LHCN-M2 (cell line): ENCODE measurements around the gene MT4. TPM values are rescaled to one million over a fixed set of nuclear protein-coding genes. Genes with fewer than 3 reads are reported as not detected.

ENCODE experiments used
- DNase-seq: peaks from one replicate; pipeline ENCODE4 v3.0.0-alpha.2; 2012; ENCODE audit warnings: low read depth
- polyA plus RNA-seq: library from polyadenylated mRNA; unstranded; fragments of >200 nt; gene quantifications from one replicate; pipeline ENCODE4 v1.2.1, GENCODE V29; 2012; ENCODE audit warnings: missing spikeins
- total RNA-seq: library from RNA; depleted of rRNA; stranded (reverse); fragments of >200 nt; gene quantifications from 2 replicates; pipeline ENCODE4 v1.2.3, GENCODE V29; 2014; rRNA removed

MT4 gene
- not detected in 2 replicates for total RNA-seq
- not detected for polyA plus RNA-seq

GRCh38 chr16:56564793-56565477 lies at the start of gene MT4:
Gene MT4, plus strand, starts transcription at chr16:56565073. Its CDS starts 56 bp downstream, at chr16:56565129.
- no peak for DNase-seq

GRCh38 chr16:56515665-56516064 lies 49.2 kb upstream of the MT4 start:
- DNase-seq: no peak

- no peak for DNase-seq
These were observed 47.7 kb upstream of the MT4 start for GRCh38 chr16:56517206-56517605.

GRCh38 chr16:56518425-56518824 lies 46.4 kb upstream of the MT4 start:
- DNase-seq: no peak

DNA sequence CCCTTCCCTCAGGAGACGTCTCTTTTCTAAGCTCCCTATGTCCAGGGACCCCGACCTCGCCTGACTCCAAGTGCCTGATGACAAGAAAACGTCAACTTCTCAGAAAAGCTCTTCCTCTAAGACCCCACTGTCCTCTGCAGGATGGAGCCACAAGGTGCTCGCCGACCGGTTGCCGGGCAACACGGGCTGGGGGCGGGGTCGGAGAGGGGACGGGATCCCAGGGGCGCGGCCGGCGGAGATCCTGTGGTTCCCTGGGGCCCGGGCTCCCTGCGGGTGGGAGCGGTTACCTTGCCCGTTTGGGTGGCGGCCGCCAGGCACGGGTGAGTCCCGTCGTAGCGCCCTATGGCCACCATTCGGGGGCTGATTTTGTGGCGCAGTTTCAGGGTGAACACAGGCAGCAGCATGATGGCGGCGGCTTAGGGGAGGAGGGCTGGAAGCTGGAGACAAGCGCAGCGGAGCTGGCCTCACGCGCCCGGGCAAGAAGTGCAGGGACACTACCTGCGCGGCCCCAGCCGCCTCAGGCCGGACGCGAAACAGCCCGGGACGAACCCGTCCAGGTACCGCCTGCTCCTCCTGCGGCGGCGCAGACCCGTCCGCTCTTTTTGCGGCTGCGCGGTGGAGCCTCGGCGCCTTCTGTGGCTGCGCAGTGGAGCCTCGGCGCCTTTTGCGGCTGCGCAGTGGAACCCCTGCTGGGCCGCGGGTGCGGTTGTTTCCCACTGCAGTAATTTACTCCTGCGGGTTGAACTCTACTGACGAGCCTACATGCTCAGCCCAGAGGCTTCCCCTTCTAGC lies 45.2 kb upstream of the MT4 start, which contains the start of gene BBS2:
Gene BBS2 (minus strand): TSS at position 566 of the 792 bp plus-strand sequence. CDS start 162 bp downstream, at position 404.
- DNase-seq: peak; percentile 73

GRCh38 chr16:56520251-56520577 lies 44.7 kb upstream of the MT4 start:
- DNase-seq: no peak

- DNase-seq: no peak
These were observed 39.6 kb upstream of the MT4 start for GRCh38 chr16:56525236-56525635.

DNA sequence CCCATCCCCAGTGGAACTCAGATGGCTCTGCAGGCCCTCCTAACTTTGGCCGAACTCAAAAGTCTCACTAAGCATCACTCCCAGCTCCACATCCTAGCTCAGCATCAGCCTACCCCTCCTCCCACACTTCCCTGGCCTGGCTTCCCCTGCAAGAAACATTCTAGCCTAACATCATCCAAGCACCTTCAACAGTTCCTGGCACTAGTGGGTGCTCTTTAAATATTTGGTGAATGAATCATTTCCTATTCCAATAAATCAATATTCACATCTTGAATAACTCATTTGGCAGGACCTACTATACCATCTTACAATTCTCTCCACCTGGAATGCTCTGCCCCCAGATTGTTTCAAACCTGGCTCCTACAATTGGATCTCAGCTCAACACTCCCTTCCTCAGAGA lies 34.0 kb upstream of the MT4 start:
- no peak for DNase-seq

DNA sequence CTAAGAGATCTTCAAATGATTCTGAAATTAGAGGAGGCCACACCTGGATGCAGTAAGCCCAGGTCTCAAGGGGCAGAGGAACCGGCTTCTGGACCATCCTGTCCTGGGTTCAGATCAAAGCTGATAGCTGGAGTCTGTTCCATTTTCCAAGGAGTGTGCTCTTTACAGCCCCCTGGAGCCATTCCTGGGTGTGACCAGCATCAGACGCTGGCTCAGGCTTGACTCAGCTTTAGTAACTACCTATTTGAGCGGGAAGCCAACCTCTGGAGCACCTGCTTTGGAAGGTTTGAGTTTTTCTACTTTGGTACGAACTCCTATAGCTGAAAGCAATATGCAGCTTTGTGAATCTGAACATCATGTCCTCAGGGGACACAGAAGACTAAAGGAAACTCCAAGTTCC lies 32.2 kb upstream of the MT4 start:
- DNase-seq: no peak

GRCh38 chr16:56534847-56535383 lies 30.0 kb upstream of the MT4 start:
- DNase-seq: no peak

- no peak for DNase-seq
These were observed 26.5 kb upstream of the MT4 start for GRCh38 chr16:56538331-56538730.

- no peak for DNase-seq
These were observed 25.2 kb upstream of the MT4 start for GRCh38 chr16:56539656-56540055.

DNA sequence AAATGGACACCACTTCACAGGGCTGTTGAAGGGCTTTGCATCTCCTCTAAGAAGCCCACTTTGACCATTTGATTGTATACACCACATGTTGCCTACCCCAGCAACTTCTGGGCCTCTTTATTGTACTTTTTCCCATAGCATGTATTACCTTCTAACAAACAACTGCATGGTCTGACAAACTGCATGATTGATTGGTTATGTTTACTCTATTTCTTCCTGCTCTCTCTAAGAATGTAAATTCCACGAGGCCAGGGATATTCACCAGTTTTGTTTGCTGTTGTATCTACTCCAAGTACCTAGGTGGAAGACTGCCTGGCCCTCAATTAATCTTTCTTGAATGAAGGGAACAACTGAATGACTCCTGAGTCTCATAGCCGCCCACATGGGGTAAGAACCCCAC lies 22.8 kb upstream of the MT4 start:
- no peak for DNase-seq

GRCh38 chr16:56547120-56547948 lies 17.5 kb upstream of the MT4 start:
- peak; percentile 66 for DNase-seq

GRCh38 chr16:56547949-56548567 lies 16.8 kb upstream of the MT4 start:
- DNase-seq: no peak

- DNase-seq: no peak
These were observed 15.7 kb upstream of the MT4 start for GRCh38 chr16:56549161-56549560.

DNA sequence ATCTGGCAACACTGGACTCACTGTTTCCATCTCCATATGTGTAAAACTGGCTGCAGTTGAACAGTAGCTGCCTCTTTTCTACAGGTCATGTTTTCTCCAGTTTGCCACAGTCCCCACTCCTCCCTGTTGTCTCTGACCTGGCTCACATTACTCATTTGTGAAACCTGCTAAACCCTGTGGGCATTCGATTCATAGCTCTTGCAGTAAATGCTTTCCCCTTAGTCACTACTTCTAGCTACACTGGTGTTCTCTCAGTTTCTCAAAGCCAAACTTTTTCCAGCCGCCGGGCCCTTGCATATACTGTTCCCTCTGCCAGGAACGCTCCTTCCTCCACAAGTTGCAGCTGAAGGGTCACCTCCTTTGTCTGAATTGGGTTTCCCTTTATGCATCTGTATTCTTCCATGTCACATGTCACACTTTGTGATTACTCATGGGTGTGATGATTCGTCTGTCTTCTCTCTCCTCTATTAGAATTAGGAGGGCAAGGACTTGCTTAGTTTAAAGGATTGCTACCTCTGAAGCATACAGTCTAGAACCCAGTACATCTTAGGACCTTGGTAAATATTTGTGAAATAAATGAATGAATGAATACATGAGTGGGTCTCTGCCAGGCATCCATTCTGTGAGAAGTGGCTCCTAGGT lies 15.0 kb upstream of the MT4 start:
- peak; percentile 8 for DNase-seq

DNA sequence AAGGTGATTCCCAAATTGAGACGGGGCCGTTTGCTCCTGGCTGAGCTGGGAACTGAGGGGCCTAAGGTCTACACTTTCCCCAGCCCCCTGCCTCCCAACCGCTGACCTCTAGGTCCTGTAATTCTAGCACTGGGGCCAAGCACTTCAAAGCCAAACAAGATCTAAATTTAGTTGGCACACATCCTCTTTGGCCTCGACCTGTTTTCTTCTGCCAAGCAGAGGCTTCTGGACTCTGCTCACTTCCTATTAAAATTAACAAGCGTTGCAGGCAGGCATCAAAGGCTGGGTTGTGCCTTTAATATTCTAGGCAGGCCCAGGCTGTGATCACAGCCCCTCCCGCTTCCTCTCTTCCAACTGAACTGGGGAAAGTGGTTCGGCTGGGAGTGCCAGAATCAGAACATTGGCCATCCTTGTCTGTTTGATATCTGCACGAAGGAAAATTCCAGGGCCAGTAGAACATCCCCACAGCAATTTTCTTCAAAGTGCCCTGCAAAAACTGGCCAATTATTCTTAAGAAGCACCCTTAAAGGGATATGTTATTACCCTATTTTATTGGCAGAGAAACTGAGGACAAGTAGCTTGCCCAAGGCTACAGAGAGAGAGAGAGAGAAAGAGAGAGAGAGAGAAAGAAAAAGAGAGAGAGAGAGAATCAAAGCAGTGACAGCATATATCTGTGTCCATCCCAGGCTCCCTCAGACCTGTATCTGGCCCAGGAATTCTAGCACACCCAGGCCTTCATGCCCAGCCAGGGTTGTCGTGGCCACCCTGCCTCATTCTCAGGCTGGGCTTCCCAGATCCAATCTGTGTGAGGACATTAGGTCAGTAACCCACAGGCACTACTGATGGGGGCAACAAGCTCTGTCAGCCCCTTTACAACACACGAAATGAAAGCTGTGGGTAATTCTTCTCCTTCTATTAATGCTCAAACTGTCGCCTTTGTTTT lies 12.8 kb upstream of the MT4 start:
- no peak for DNase-seq

DNA sequence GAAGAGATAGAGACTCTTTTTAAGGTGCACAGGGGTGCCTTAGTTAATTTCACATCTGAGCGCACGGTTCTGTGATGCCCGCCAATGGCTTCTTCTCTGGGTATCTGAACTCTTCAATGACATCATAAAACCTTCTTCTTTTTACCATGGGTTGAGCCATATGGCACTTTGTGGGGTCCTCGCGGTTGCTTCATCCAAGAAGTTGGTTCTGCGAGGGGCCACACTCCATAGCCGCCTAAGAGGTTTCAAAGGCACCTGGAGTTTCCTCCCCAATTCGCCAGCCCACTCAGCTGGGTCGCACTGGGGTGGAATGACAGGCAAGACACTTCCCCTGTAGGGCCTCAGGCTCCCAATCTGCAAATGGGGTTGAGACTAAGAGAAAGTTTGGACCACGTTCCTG lies 10.4 kb upstream of the MT4 start:
- no peak for DNase-seq
